ENCODE measurements around the gene BCL7B.
"Not testable (repeated sequence)": the region's sequence is repeated elsewhere in the genome, so short reads cannot be mapped to it uniquely, and the experiment has no call there.

BCL7B gene

GRCh38 chr7:73557397-73558257, at the start of gene BCL7B:
BCL7B (minus strand) TSS chr7:73557690; CDS start chr7:73557578, 112 bp downstream.
- peak; percentile 86 for DNase-seq

GRCh38 chr7:73605601-73606220, 48.2 kb upstream of the BCL7B start:
- no peak for DNase-seq

DNA sequence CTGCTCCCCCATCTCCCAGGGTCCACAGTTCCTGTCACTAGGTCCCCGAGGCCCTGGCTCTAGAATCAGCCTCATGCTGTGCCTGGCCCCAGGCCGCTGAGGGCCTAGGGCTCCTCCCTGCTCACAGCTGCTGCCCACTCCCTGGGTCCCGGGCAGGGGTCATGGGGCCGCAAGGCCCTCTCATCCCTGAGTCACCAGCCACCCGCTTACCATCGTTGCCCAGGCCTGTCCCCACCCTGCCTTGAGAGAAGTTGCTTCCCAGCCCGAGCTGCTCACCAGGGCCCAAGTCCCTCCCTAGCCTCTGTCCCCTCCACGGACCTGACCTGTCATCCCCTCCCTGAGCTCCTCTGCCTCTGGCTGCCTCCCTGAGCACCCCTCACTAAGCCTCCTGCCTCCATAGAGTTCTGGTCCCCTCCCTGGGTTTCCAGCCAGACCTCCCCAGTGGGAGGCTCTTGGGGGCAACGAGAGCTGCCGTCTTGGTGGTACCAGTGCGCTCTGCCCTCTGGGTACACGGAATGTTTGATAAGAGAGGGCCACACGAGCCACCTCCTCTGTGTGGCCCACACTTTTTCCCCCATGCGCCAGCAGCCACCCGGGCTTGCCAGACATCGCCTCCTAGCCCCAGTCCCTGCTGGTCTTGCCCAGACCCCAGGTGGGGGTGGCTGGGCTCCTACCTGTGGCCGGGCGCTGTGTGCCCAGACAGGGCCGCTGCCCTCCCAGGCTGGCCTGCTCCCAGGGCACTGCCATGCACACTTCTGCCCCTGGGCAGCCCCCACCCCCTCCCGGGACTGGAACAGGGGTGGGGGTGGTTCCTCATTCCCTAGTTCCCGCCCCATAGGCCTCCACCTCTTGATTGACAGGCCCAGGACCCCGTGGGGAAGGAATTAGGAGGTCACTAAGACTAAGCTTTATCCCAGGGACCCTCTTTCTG, 45.5 kb upstream of the BCL7B start:
- DNase-seq, result no peak

DNA sequence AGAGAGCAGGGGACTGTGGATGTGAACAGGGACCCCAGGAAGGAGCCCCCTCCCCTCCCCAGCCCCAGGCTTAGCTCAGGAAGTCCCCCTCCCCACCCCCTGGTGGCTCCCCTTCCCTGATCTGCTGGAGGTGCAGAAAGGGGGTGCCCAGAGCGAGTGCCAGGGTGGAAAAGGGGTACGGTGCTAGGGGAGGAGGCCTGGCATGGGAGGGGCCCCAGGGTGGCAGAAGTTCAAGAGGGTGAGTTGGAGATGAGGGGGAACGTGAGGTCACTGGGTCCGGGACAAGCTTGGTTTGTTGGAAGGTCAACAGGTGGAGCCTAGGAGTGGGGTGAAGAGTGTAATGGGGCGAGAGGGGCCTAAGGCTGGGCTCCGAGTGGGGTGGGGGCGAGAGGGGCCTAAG, 42.4 kb upstream of the BCL7B start:
- DNase-seq, result no peak

DNA sequence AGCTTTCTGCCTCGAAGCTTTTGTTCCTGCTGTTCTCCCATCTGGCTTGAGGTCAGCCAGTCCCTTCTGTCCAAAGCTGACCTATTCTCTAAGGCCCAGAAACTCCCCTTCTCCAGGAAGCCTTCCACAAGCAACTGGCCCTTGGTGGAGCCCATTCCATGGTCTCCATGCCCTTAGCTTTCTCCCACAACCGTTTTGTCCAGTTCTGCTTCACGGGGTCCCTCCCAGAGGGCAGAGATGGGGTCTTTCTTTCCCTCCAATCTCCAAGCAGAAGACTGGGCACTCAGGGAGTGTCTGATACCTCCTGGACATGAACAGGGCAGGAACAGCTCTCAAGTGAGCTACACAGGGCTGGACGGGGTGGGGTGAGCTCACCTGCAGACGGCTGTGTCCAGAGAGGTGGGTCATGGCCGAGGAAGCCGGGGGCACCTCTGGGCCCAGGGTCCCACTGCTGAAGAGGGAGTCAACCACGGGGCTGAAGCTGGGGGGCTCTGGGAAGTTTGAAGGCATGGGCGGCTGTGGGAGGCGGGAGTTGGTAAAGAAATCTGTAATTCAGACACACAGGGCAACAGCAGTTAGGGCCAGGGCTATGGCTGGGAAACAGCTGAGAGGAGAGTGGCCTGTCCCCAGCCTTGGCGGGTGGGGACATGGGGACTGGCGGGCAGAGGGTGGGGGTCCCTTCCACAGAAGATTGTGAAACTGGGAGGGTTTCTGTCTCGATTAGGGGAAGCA, 41.8 kb upstream of the BCL7B start:
- DNase-seq, result no peak

DNA sequence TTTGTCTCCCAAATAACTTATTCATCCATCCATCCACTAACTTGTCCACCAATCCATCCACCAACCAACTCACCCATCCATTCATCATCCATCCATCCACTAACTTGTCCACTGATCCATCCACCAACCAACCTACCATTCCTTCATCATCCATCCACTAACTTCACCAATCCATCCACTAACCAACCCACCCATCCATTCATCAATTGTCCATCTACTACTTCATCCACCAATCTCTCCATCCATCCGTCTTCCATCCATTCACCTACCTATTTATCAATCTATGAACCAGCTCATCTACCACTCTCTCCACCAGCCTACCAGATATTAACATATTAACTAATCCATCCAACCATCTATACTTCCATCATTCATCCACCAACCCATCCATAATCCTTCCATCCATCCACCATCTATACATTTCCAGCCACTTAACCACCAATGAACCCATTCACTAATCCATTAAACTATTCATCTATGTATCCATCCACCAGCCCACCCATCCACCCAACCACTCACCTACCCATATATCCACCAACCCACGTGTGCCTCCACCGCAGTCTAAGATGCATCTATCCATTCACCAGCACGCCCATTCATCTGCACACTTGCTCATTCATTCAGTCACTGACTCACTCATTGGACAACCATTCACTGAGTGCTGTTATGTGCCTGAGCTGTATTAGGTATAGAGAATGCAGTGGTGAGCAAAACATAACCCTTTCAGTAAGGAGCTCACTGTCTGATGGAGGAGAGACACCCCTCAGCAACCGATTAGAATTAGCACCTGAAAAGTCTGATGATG, 40.7 kb upstream of the BCL7B start:
- DNase-seq, result no peak

DNA sequence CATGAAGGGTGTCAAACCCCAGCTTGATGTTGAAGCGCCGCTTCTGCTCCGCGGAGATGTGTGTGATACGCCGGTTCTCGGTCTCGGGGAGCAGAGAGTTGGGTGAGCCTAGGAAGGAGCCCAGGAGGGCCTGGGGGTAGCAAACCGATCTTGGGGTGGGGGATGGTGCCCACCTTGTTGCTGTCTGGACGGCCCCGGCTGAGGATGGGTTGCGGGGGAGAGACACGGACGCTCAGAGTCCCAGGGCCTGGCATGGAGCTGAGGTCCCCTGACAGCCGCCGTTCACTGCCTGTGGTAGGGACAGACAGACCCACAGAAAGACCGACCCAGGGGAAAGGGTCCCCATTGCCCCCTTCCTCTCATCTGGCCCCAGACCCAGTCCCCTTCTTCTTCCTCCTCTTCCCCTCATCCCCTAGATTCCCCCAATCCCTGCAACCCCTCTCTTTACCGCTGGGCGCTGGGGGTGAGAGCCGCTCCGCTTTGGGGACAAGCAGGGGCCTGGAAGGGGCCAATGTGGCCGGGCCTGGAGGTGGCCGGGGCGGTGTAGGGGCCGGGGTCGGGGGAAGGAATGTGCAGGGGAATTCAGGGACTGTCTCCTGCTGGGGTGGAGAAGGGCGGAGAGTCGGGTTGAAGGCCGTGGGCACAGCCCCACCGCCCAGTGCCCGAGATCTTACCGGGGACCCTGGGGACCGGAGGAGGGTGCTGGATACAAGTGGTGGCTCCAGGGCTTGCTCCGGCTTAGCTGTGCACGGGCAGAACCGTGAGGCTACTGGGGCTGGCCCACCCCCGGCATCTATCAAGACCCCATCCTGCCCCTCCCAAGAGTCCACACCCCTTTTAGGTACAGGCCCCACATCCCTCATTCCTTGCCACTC, 38.9 kb upstream of the BCL7B start:
- DNase-seq, result no peak

GRCh38 chr7:73595358-73595757, 37.9 kb upstream of the BCL7B start:
- DNase-seq, result no peak

DNA sequence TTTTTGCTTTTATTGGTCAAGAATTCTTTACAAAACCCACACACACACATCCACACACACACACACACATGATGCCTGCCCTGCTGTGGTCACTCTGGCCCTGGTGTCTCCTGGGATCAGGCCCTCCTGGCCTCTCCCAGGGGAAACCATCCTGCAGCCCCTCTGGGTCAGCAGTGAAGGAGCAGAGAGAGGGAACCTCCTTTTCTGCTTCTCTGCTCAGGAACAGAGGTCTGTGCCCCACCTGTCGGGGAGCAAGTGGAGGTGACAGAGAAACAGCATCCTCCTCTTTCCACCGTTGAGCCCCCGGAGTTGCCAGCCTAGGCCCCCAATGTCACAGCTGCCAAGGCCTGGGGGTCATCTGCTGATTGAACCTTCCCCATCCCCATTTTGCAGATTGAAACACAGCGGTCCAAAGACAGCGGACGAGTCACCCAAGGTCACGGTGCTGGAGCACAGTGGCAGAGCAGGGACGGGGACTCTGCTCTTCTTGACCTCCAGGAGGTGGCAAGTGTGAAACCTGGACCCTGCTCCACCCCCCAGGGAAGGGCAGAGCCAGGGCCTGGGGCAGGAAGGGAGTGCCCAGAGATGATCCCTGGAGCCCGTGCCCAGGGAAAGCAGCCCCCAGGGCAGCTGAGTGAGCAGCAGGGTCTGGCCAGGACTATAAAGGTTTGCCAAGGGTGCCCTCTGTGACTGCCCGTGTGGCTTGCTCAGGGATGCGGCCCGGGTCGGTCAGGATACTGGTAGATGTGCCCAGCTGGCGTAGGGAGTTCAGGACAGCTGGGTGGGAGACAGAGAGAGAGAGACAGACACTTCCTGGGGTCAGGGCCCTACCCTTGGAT, 35.9 kb upstream of the BCL7B start:
- no peak for DNase-seq

DNA sequence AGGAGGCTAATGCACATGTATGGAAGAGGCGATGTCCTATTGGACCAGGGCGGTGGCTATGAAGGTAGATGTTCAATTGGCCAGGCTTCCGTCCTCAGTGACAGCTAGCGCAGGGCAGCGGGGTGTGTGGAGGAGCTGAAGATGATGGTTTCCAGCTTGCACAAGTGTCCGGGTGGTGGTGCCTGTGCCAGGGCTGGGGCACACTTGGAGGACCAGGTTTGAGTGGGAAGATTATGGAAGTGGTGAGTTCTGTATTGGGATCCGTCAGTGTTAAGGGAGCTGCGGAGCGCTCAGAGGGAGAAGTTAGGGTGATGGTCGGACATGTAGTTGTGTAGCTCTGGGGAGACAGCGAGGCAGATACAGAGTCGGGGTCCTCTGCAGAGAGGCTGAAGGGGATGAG, 29.4 kb upstream of the BCL7B start:
- no peak for DNase-seq

DNA sequence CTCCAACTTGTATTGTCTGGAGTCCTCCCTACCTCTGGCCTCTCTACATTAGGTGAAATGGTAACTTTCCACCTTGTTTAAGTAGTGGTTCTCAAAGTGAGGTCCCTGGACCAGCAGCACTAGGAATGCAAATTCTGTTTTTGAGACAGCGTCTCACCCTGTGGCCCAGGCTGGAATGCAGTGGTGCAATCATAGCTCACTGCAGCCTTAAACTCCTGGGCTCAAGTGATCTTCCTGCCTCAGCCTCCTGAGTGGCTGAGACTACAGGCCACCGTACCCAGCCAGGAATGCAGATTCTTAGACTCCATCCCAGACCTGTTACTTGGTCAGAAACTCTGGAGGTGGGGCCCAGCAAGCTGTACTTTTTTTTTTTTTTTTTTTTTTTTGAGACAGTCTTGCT, 27.7 kb upstream of the BCL7B start:
- no peak for DNase-seq

DNA sequence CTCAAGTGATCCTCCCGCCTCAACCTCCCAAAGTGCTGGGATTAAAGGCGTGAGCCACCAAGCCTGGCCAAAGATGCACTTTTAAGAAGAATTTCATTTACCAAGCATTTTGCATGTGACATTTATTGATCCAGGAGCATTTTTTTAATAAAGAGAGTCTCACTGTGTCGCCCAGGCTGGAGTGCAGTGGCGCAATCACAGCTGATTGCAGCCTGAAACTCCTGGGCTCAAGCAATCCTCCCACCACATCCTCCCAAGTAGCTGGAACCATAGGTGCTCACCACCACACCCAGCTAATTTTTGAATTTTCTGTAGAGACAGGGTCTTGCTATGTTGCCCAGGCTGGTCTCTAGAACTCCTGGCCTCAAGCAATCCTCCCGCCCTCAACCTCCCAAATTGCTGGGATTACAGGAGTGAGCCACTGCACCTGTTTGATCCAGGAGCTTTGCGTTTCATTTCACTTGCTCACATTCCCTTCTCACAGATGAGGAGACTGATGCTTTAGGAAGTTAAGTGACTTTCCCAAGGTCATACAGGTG, 25.2 kb upstream of the BCL7B start:
- DNase-seq, result no peak

DNA sequence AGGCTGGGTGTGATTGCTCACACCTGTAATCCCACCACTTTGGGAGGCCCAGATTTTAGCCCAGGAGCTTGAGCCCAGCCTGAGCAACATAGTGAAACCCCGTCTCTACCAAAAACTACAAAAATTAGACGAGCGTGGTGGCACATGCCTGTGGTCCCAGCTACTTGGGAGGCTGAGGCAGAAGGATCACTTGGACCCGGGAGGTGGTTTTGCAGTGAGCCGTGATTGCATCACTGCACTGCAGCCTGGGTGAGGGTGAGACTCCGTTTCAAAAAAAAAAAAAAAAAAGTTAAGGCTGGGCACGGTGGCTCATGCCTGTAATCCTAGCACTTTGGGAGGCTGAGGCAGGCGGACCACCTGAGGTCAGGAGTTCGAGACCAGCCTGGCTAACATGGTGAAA, 23.5 kb upstream of the BCL7B start:
- DNase-seq, result not testable (repeated sequence)

GRCh38 chr7:73578342-73579128, 21.0 kb upstream of the BCL7B start, which contains the start of gene TBL2:
TBL2 (minus strand) TSS chr7:73578579; CDS start chr7:73578549, 30 bp downstream.
- DNase-seq, result peak; percentile 99

DNA sequence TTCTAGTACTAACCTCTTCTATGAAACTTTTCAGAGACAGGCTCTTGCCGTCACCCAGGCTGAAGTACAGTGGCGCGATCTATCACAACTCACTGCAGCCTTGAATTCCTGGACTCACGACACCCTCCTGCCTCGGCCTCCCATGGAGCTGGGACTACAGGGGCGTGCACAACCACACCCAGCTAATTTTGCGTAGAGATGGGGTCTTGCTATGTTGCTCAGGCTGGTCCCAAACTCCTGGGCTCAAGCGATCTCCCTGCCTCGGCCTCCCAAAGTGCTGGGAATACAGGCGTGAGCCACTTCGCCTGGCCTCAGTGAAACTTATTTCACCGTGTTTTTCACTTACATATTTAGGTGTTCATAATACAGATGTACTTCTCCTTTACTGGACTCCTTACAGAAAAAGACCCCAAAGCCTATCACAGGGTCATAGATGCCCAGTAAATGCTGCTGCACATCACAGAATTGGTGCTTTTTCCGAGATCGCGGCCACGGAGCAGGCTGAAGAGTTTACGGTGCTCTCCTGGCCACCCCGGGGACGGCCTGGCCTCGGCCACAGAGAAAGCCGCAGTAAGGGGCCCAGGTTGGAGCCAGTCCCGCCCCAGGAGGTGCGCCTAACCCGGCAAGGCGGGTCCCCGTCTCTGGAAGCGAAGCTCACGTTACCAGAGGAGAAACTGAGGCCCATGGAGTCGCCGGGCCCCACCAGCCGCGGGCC, 20.3 kb upstream of the BCL7B start:
- no peak for DNase-seq

DNA sequence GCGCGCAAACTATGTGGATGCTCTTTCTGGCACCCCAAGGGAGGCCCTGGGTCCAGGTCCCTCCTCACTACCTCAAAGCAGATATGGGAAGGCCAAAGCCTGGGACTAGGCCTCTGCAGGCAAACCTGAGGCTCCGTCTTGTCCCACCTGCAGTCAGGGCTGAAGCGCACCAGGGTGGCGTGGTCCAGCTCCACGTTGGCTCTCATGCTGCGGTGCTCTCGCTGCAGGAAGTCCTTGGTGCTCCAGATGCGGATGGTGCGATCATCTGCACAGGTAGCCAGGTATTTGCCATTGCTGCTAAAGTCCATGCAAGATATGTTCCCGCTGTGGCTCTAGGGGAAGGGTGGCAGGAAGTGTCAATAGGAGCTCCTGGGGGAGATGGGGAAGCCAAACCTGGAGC, 16.3 kb upstream of the BCL7B start:
- DNase-seq, result no peak

DNA sequence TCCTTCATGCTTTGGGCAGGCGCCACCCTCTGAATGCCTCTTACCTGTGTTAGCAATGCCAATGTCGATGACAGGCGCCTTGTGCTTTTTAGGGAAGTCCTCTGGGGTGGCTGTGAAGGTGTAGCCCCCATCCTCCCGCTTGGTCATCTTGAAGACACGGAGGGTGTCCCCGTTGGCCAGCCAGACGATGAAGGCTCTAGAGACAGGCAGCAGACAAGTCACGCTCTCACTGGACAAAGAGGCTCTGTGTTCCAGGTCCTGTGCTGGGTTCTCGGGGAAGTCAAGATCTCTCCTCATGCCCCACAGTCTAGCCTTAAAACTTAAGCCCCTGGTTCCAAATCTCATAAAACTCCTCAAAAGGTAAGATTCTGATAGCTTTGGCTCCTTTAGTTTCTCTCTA, 15.8 kb upstream of the BCL7B start:
- no peak for DNase-seq

- no peak for DNase-seq
Measured at GRCh38 chr7:73572767-73573186, 15.3 kb upstream of the BCL7B start.
